CD14-positive monocyte (primary cell): ENCODE measurements around the gene PIK3R3. TPM values are rescaled to one million over a fixed set of nuclear protein-coding genes. Genes with fewer than 3 reads are reported as not detected.

Experiments
- DNase-seq, 3 donors: peaks; one replicate each; pipeline ENCODE4 v3.0.0-alpha.2; 2011 to 2022
- H2AFZ ChIP-seq: 2 replicates; pipeline ENCODE4 v1.6.0; 2012; ENCODE audit warnings: mild to moderate bottlenecking, low read depth, low read length, inconsistent platforms; ENCODE audit not compliant: insufficient read depth, poor library complexity, severe bottlenecking
- H3K27ac ChIP-seq, 2 donors: 1 replicate in 1 of 2; 2 replicates in 1 of 2; pipeline ENCODE4 v1.5.1; 2012 to 2013; ENCODE audit warnings: low read length in 2 of 2, control low read depth in 1 of 2, inconsistent platforms in 1 of 2, low read depth in 1 of 2, mild to moderate bottlenecking in 1 of 2
- H3K27me3 ChIP-seq, 2 donors: one replicate each; pipeline versions ENCODE4 v1.6.0 to v1.6.1; 2011 to 2013; ENCODE audit warnings: low read length in 2 of 2; ENCODE audit not compliant: control insufficient read depth in 2 of 2, insufficient read depth in 2 of 2
- H3K36me3 ChIP-seq, 2 donors: replicated peaks in 1 of 2; 1 replicate in 1 of 2; 2 replicates in 1 of 2; pipeline versions ENCODE4 v1.5.1 to v1.6.1; 2012 to 2013; ENCODE audit warnings: low read length in 2 of 2, control low read depth in 1 of 2, inconsistent platforms in 1 of 2, mild to moderate bottlenecking in 1 of 2; ENCODE audit not compliant: insufficient read depth in 2 of 2, control insufficient read depth in 1 of 2
- H3K4me1 ChIP-seq, 2 donors: 1 replicate in 1 of 2; 2 replicates in 1 of 2; pipeline versions ENCODE4 v1.5.1 to v1.6.1; 2012 to 2013; ENCODE audit warnings: low read length in 2 of 2, control low read depth in 1 of 2, inconsistent platforms in 1 of 2, mild to moderate bottlenecking in 1 of 2, moderate library complexity in 1 of 2; ENCODE audit not compliant: insufficient read depth in 2 of 2, control insufficient read depth in 1 of 2
- H3K4me2 ChIP-seq: replicated peaks from 2 replicates; pipeline ENCODE3; 2012; ENCODE audit warnings: low read length, moderate library complexity, mild to moderate bottlenecking; ENCODE audit not compliant: poor library complexity, severe bottlenecking; ENCODE audit errors: extremely low read depth
- H3K4me3 ChIP-seq, 3 experiments: fragments of 200-600 bp in 1 of 3; sonication (generic) in 1 of 3; replicated peaks in 1 of 3; 1 replicate in 2 of 3; 2 replicates in 1 of 3; pipeline ENCODE4 v1.5.1; 2011 to 2013; ENCODE audit warnings: low read length in 3 of 3, mild to moderate bottlenecking in 3 of 3, control low read depth in 2 of 3, low read depth in 2 of 3, inconsistent platforms in 1 of 3, moderate library complexity in 1 of 3
- H3K79me2 ChIP-seq: 2 replicates; pipeline ENCODE4 v1.6.0; 2012; ENCODE audit warnings: mild to moderate bottlenecking, control low read depth, inconsistent platforms, low read length, moderate library complexity; ENCODE audit not compliant: insufficient read depth
- H3K9ac ChIP-seq: 2 replicates; pipeline ENCODE4 v1.6.0; 2017; ENCODE audit warnings: low read length, mild to moderate bottlenecking; ENCODE audit not compliant: insufficient read depth, poor library complexity, severe bottlenecking
- H3K9me3 ChIP-seq, 2 donors: replicated peaks in 1 of 2; 1 replicate in 1 of 2; 2 replicates in 1 of 2; pipeline versions ENCODE4 v1.5.1 to v1.6.1; 2012 to 2013; ENCODE audit warnings: low read length in 2 of 2, control low read depth in 1 of 2; ENCODE audit not compliant: control insufficient read depth in 1 of 2, insufficient read depth in 1 of 2
- H4K20me1 ChIP-seq: 2 replicates; pipeline ENCODE4 v1.6.0; 2012; ENCODE audit warnings: mild to moderate bottlenecking, low read length, control low read depth, moderate library complexity; ENCODE audit not compliant: insufficient read depth
- H3K27ac Mint-ChIP-seq, 7 donors: one replicate each; pipeline ENCODE4 v1.8.0; 2020; ENCODE audit warnings: mild to moderate bottlenecking in 7 of 7, mixed read lengths in 7 of 7, moderate library complexity in 6 of 7, inconsistent platforms in 2 of 7
- H3K27me3 Mint-ChIP-seq, 3 donors: one replicate each; pipeline ENCODE4 v1.8.0; 2021 to 2022; ENCODE audit warnings: low read depth in 3 of 3, mild to moderate bottlenecking in 3 of 3, mixed read lengths in 3 of 3, moderate library complexity in 3 of 3, inconsistent platforms in 1 of 3
- H3K36me3 Mint-ChIP-seq, 2 donors: one replicate each; pipeline ENCODE4 v1.8.0; 2020; ENCODE audit warnings: mixed read lengths in 2 of 2, inconsistent platforms in 1 of 2, mild to moderate bottlenecking in 1 of 2
- H3K4me1 Mint-ChIP-seq: one replicate; pipeline ENCODE4 v1.8.0; 2020; ENCODE audit warnings: mild to moderate bottlenecking, mixed read lengths
- H3K4me3 Mint-ChIP-seq, 2 donors: one replicate each; pipeline ENCODE4 v1.8.0; 2020; ENCODE audit warnings: mild to moderate bottlenecking in 2 of 2, mixed read lengths in 2 of 2, moderate library complexity in 1 of 2
- H3K9me3 Mint-ChIP-seq, 7 donors: one replicate each; pipeline ENCODE4 v1.8.0; 2020 to 2022; ENCODE audit warnings: mixed read lengths in 7 of 7, mild to moderate bottlenecking in 6 of 7, moderate library complexity in 6 of 7, inconsistent platforms in 2 of 7
- CTCF ChIP-seq: fragments of 200-600 bp; IDR thresholded peaks from one replicate; pipeline ENCODE4 v1.8.0; 2022; ENCODE audit warnings: antibody characterized with exemption, mild to moderate bottlenecking
- WGBS: methylation state at CpG from one replicate; pipeline ENCODE4 v1.1.5; 2013; ENCODE audit warnings: missing lambda C conversion rate; ENCODE audit not compliant: insufficient coverage; 5-methylcytosine and 5-hydroxymethylcytosine counted together
- intact Hi-C, 2 donors: fragments of 100-400 bp; cut with micrococcal nuclease; formaldehyde crosslinking; loops; one replicate each; pipeline versions ENCODE4 v1.15.0 to v1.15.1; 2023
- polyA plus RNA-seq, 3 donors: library from polyadenylated mRNA; depleted of rRNA in 1 of 3; unstranded in 2 of 3; stranded (reverse) in 1 of 3; fragments of 300-500 nt in 2 of 3; fragments of >200 nt in 1 of 3; fragmentation: Illumina TruSeq in 2 of 3; gene quantifications; 1 replicate in 2 of 3; 2 replicates in 1 of 3; pipeline ENCODE4 v1.2.3, GENCODE V29; 2012 to 2021

PIK3R3 gene
- polyA plus RNA-seq, 3 donors, result 0.09 to 0.28 (median 0.17) TPM

- H3K4me2 ChIP-seq, result no peak overlapping the region
- H3K4me3 Mint-ChIP-seq, result no peak overlapping the region
Observed at GRCh38 chr1:46171351-46171750, 38.9 kb upstream of the PIK3R3 start.

DNA sequence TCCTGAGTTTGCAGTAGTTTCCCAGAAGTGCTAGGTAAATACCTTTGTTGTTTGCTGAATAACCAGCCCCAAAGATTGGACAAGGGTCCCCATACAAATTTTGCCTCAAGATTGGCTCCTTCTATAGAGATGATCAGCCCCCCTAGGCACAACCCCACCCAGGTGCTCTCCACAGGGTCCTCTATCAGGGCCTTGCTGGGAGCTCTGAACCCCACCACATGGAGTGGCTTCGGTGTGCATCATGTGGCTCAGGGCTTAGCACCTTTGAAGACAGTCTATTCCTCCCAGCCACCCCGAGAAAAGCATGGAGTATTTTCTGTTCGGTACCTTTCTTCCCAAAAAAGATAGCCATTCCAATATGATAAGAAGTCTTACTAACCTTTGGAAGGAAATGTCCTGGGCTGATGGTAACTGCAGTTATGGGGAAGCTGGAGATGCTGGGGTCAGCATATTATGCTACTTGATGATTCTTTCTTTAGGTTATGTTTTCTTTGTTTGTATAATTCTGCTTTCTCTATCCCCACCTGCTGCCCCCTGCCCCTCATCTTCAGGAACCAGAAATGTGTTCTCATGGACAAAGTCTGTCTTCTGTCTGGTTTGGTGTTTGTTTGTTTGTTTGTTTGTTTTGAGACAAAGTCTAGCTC is 37.5 kb upstream of the PIK3R3 start:
- Mint-ChIP-seq H3K4me3 (no peak overlapping the region), H3K9me3 (peaks cover 0 to 3% (median 2%) of the 10 kb centered on the region in 7 donors), H3K27me3 (peaks cover 39 to 44% (median 42%) of the 10 kb centered on the region in 3 donors), H3K36me3 (peaks cover 0 to 3% of the 10 kb centered on the region in 2 donors), H3K4me1 (peaks cover 18% of the 10 kb centered on the region), H3K27ac (no peak overlapping the region)
- H2AFZ ChIP-seq, result no peak overlapping the region
- no CpG with 5 or more reads among the region's 3 CpGs for WGBS
- H3K36me3 ChIP-seq, result no peaks in the 10 kb centered on the region
- no peak overlapping the region for H3K9ac ChIP-seq
- intact Hi-C loops, result no loop called here
- H3K4me3 ChIP-seq, result no peak overlapping the region
- no peak for DNase-seq
- no peak for TF ChIP-seq CTCF
- H3K79me2 ChIP-seq, result no peaks in the 10 kb centered on the region
- no peak overlapping the region for H3K4me2 ChIP-seq
- H4K20me1 ChIP-seq, result no peaks in the 10 kb centered on the region
- H3K27ac ChIP-seq, result no peak overlapping the region
- H3K4me1 ChIP-seq, result peaks cover 8 to 13% of the 10 kb centered on the region in 2 donors
- no peaks in the 10 kb centered on the region for H3K9me3 ChIP-seq
- H3K27me3 ChIP-seq, result peaks cover 7 to 26% of the 10 kb centered on the region in 2 donors

More at GRCh38 chr1:46171351-46171750, 38.9 kb upstream of the PIK3R3 start:
- Mint-ChIP-seq H3K27me3 (peaks cover 29 to 37% (median 33%) of the 10 kb centered on the region in 3 donors), H3K36me3 (peaks cover 0 to 3% of the 10 kb centered on the region in 2 donors), H3K27ac (no peak overlapping the region), H3K9me3 (peaks cover 0 to 3% (median 0%) of the 10 kb centered on the region in 7 donors), H3K4me1 (peaks cover 15% of the 10 kb centered on the region)
- no peak overlapping the region for H3K27ac ChIP-seq
- no peak for DNase-seq
- H3K36me3 ChIP-seq, result no peaks in the 10 kb centered on the region
- intact Hi-C loops, result no loop called here
- H2AFZ ChIP-seq, result no peak overlapping the region
- H3K79me2 ChIP-seq, result no peaks in the 10 kb centered on the region
- H3K27me3 ChIP-seq, result peaks cover 7 to 24% of the 10 kb centered on the region in 2 donors
- H3K9me3 ChIP-seq, result no peaks in the 10 kb centered on the region
- no peak overlapping the region for H3K9ac ChIP-seq
- peaks cover 6 to 11% of the 10 kb centered on the region in 2 donors for H3K4me1 ChIP-seq
- TF ChIP-seq CTCF, result no peak
- H4K20me1 ChIP-seq, result no peaks in the 10 kb centered on the region
- 97% methylated on average over 8 of the region's 8 CpGs for WGBS
- H3K4me3 ChIP-seq, result no peak overlapping the region
